Fibroblast of villous mesenchyme (primary cell): ENCODE data around the gene RALBP1. TPM values are rescaled to one million over a fixed set of nuclear protein-coding genes. Genes with fewer than 3 reads are reported as not detected.
"Not testable (repeated sequence)": the region's sequence is repeated elsewhere in the genome, so short reads cannot be mapped to it uniquely, and the experiment has no call there.

ENCODE experiments used
- DNase-seq: peaks from one replicate; pipeline ENCODE4 v3.0.0-alpha.2; 2010; ENCODE audit warnings: low read depth
- H3K4me3 ChIP-seq: 2 replicates; pipeline ENCODE4 v1.5.1; 2011; ENCODE audit warnings: low read depth, mild to moderate bottlenecking, low read length
- total RNA-seq: library from RNA; depleted of rRNA; stranded (reverse); fragments of >200 nt; gene quantifications from 2 replicates; pipeline ENCODE4 v1.2.3, GENCODE V29; 2012
- TF ChIP-seq, protein P1 (sequence below): IDR thresholded peaks from 2 replicates; pipeline ENCODE4 v1.5.1; 2012; ENCODE audit warnings: low read depth, mild to moderate bottlenecking, low read length; ENCODE audit not compliant: insufficient read depth

Gene RALBP1
- total RNA-seq, 1 donor = 76.4 TPM

DNA sequence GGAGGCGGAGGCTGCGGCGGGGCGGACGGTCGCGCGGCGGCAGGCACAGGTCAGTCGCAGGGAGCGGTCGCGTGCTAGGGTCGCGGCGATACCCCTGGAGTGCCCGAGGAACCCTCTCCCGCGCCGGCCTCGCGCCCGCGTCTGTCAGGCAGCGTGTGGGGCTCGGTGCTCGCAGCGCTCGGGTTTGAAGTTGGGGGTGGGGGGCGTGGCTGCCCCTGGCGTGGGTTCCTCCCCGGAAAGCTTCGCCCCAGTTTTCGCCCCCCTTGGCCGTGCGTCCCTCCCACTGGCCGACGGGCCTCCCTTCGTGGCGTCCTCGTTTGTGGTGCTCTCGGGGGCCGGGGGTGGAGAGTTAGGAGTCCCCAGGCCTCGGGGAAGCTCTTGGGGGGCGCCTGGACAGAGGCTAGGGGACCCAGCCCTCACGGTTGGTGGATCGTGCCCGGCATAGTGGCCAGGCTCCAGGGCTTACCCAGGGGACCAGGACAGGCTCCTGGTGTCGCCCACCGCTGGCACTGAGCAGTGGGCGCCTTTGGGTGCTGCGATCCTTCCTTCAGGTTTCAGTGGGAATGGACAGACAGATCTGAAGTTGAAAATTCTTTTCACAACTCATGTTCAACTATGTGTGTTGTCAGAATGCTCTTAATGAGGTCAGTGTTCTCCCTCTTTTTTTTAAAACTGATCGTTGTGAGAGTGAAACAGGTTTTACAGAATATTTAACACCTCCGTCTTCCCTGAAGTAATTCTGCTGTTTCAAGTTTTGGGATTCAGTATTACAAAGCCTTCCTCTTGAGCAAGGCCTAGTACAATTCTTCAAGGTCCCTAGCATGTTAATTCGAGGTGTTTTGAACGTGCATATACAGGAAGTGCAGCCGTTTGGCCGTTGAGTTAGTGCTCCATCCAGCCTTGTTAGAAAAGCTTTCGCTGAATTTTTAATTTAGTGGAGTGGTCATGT lies 604 bp downstream of the RALBP1 start:
- H3K4me3 ChIP-seq = peak overlapping the region; percentile 85
- TF ChIP-seq, protein P1, sequence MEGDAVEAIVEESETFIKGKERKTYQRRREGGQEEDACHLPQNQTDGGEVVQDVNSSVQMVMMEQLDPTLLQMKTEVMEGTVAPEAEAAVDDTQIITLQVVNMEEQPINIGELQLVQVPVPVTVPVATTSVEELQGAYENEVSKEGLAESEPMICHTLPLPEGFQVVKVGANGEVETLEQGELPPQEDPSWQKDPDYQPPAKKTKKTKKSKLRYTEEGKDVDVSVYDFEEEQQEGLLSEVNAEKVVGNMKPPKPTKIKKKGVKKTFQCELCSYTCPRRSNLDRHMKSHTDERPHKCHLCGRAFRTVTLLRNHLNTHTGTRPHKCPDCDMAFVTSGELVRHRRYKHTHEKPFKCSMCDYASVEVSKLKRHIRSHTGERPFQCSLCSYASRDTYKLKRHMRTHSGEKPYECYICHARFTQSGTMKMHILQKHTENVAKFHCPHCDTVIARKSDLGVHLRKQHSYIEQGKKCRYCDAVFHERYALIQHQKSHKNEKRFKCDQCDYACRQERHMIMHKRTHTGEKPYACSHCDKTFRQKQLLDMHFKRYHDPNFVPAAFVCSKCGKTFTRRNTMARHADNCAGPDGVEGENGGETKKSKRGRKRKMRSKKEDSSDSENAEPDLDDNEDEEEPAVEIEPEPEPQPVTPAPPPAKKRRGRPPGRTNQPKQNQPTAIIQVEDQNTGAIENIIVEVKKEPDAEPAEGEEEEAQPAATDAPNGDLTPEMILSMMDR = no peak
- peak; percentile 55 for DNase-seq

DNA sequence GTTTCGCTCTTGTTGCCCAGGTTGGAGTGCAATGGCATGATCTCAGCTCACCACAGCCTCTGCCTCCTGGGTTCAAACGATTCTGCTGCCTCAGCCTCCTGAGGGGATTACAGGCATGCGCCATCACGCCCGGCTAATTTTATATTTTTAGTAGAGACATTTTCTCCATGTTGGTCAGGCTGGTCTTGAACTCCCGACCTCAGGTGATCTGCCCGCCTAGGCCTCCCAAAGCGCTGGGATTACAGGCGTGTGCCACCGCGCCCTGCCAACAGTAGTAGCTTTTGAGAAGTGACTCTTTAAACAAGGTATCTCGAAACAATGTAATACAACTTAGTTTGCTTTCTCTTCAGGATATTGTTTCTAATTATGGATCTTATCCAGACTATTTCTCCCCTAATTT lies 1.6 kb downstream of the RALBP1 start:
- DNase-seq = not testable (repeated sequence)
- peak overlapping the region; percentile 85 for H3K4me3 ChIP-seq

DNA sequence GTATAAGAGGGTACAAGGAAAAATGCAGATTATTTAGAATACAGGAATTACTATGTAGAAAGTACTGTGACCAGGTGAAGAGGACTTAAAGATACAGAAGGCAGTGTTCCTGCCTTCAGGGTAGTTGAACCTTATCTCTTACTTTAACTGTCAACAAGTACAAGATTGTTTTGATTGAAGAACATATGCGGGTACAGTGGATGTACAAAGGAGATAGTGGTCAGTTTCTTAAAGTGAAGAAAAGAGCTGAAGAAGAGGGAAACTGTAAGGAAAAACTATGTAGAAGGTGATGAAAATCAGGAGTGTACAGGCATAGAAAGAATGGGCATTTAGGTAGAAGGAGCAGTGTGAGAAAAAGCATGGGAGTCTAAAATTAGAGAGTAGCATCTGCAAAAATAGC lies 2.2 kb downstream of the RALBP1 start:
- TF ChIP-seq, protein P1 = no peak
- DNase-seq = peak; percentile 8
- H3K4me3 ChIP-seq = no peak overlapping the region

DNA sequence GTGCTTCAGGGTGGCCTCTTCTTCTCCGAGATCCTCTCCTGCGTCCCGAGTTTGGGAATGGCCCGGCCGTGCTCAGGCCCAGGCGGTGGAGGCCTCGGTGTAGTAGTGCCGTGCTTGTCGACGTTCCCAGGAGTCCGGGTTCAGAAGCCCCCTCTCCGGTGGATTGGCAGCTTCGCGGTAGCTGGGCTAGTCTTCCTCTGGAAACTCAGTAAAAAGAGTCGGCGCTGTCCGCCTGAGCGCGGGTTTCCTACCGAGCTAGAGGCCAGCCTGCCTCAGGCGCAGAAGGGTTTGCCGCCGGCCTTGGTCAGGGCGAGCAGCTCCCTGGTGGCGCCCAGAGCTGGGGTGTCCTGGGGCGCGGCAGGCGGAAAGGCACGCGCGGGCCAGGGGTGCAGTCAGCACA lies 3.2 kb downstream of the RALBP1 start:
- TF ChIP-seq, protein P1 = no peak
- no peak for DNase-seq
- H3K4me3 ChIP-seq = no peak overlapping the region

DNA sequence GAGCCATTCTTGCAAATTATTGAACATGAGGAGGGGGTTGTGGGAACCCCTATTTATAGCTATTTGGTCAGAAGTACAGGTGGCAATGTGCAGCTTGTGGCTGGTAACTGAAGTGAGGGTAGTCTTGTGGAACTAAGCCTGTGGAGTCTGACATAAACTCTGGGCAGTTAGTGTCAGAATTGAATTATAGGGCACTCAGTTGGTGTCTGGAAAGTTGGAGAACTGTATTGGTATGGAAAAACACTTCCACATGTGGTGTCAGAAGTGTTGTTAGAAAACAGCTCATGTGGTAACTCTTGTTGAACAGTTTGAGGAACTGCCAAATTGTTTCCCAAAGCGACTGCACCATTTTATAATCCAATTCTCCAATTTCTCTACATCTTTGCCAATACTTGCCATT lies 7.5 kb downstream of the RALBP1 start:
- DNase-seq = no peak
- TF ChIP-seq, protein P1 = no peak

DNA sequence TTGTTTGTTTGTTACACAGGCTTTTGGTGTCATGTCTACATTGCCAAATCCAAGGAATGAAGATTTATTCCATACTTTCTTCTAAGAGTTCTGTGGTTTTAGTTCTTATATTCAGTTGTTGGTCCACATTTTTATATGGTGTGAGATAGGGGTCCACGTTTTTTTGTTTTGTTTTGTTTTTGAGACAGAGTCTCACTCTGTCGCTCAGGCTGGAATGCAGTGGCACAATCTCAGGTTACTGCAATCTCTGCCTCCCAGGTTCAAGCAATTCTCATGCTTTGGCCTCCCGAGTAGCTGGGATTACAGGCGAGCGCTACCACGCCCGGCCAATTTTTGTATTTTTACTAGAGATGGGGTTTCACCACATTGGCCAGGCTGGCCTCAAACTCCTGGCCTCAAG lies 8.2 kb downstream of the RALBP1 start:
- TF ChIP-seq, protein P1 = no peak
- DNase-seq = no peak
- no peak overlapping the region for H3K4me3 ChIP-seq

More for the DNA sequence above, 7.5 kb downstream of the RALBP1 start:
- H3K4me3 ChIP-seq = no peak overlapping the region

DNA sequence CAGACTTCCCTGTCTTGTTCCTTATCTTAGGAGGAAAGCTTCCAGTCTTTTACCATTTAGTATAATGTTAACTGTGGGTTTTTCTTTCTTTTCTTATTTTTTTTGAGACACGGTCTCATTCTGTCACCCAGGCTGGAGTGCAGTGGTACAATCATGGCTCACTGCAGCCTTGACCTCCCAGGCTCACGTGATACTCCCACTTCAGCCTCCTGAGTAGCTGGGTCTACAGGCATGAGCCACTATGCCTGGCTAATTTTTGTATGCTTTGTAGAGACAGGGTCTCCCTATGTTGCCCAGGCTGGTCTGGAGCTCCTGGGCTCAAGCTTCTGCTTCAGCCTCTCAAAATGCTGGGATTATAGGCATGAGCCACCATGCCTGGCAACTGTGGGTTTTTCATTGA lies 9.5 kb downstream of the RALBP1 start:
- not testable (repeated sequence) for H3K4me3 ChIP-seq, DNase-seq

DNA sequence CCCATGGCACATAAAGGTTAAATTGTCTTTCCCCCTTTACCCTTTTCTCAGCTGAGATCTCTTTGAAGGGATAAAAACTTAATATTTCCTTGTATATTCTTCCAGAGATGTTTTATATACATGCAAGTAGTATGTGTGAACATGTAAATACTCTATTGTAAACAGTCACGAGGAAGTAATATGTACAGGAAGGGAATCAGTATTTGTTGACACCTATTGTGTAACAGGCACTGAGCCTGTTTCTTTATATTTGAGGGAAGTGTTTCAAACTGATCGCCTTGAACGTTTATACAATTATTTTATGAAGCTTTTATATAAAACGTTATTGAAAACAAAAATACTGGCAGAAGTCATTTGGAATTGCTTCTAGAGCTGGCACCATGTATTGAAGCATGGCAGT lies 13.2 kb downstream of the RALBP1 start:
- H3K4me3 ChIP-seq = no peak overlapping the region
- peak; percentile 12 for DNase-seq
- TF ChIP-seq, protein P1 = no peak
